ENCODE data around the gene GPR4.
"Not testable (repeated sequence)": the region's sequence is repeated elsewhere in the genome, so short reads cannot be mapped to it uniquely, and the experiment has no call there.

The GPR4 gene

DNA sequence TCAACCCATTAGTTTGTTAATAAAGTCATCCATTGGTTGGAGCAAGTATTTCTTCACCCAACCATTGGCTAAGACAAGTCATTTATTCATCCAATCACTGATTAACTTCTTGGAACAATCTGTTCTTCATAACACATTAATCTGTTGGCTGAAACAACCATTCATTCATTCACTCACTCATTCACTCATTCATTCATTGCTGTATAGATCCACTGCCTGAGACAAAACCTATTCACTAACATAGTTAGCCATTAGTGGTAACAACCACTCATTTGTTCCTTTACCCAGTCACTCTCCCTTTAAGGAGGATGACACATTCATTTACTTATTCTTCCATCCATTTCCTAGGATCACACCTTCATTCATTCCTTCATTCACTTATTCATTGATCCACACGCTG lies 22.0 kb upstream of the GPR4 start:
- in situ Hi-C loops (cut with MboI; ENCODE audit: low sequenced_read_pairs), result no loop called here

DNA sequence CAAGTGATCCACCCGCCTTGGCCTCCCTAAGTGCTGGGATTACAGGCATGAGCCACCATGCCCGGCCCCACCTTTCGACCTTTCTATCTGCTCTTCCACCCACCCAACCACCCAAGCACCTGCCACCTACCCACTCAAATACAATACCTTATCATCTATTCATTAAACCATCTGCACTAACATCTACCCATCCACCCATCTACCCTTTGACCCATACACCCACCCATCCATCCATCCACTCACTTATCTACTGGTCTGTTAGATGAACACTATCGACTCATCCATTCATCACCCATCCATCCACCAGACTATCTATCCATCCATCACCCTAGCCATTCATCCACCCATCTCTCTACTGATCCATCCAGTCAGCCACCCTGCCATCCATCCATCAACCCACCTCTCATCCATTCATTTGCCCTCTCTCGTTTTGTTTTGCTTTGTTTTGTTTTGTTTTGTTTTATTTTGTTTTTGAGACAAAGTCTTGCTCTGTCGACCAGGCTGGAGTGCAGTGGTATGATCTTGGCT lies 20.0 kb upstream of the GPR4 start:
- in situ Hi-C loops (cut with MboI; ENCODE audit: low sequenced_read_pairs), result no loop called here

DNA sequence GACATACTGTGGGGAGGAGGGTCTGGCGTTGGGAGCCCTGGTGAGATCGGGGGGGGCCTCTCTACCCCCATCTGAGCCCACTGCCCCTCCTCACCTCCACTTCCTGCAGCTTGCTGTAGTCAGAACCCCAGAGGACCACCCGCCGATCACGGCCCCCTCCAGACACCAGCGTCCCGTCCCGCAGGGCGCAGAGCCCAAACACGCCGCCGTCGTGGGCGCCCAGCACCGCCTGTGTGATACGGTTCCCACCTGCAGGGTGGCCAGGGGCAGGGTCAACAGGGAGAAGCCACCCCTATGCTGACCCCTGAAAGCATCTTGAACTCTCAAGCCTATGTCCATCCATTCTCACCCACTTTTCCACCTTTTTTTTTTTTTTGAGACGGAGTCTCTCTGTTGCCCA lies 19.4 kb upstream of the GPR4 start:
- in situ Hi-C loops (cut with MboI; ENCODE audit: low sequenced_read_pairs), result no loop called here

DNA sequence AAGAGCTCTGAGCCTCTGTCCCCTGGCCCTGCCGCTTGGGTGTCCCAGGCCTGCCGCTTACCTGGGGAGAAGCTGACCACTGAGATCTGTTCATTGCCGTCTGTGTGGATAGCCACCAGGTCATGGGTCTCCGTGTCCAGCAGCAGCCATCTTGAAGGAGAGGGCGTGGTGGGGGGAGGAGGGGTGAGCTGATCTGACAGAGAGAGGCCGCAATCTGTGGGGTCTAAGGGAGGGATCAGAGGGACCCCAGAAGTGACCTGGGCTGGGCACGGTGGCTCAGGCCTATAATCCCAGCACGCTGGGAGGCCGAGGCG lies 14.6 kb upstream of the GPR4 start:
- in situ Hi-C loops (cut with MboI; ENCODE audit: low sequenced_read_pairs), result no loop called here

DNA sequence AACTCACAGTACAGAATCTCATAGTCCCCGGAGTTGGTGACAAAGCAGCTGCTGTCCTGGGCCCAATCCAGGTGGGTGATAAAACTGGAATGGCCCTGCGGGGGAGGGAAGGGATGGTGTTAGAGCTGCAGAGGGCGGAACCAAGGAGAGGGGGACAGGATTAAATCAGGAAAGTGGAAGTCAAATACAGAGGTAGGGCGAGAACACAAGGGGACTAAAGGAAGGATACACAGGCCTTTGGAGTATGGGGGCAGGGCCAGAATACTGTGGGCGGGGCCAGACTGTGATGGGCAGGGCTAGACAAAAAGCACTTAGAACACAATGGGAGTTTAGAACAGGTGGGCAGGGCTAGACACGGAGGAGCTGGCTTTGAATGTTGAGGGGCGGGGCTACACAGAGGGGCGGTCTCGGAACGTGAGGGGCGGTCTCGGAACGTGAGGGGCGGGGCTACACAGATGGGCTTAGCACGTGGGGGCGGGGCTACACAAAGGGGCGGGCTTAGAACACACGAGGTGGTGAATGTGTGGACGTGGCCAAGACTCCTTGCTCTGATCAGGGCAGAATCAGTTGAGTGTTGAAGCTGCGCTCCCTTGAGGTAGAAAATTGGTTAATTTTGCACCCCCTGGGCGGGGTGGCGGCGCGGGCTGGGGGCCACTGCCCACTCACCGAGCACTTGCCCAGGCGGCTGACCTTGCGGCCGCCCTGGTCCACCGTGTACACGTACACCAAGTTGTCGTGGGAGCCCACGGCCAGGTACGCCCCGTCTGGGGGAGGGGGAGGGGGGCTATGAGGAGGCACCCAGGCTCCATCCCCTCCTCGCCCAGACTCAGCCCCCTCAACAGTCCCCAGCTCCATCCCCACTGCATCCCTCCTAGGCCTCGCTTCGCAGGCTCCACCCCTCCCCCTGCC lies 14.0 kb upstream of the GPR4 start:
- in situ Hi-C loops (cut with MboI; ENCODE audit: low sequenced_read_pairs), result no loop called here

DNA sequence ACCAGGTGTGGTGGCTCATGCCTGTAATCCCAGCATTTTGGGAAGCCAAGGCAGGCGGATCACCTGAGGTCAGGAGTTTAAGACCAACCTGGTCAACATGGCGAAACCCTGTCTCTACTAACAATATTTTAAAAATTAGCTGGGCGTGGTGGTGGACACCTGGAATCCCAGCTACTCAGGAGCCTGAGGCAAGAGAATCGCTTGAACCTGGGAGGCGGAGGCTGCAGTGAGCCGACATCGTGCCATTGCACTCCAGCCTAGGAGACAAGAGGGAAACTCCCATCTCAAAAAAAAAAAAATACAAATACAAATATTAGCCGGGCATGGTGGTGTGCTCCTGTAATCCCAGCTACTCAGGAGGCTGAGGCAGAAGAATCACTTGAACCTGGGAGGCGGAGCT lies 13.0 kb upstream of the GPR4 start:
- in situ Hi-C loops (cut with MboI; ENCODE audit: low sequenced_read_pairs), result not testable (repeated sequence)

DNA sequence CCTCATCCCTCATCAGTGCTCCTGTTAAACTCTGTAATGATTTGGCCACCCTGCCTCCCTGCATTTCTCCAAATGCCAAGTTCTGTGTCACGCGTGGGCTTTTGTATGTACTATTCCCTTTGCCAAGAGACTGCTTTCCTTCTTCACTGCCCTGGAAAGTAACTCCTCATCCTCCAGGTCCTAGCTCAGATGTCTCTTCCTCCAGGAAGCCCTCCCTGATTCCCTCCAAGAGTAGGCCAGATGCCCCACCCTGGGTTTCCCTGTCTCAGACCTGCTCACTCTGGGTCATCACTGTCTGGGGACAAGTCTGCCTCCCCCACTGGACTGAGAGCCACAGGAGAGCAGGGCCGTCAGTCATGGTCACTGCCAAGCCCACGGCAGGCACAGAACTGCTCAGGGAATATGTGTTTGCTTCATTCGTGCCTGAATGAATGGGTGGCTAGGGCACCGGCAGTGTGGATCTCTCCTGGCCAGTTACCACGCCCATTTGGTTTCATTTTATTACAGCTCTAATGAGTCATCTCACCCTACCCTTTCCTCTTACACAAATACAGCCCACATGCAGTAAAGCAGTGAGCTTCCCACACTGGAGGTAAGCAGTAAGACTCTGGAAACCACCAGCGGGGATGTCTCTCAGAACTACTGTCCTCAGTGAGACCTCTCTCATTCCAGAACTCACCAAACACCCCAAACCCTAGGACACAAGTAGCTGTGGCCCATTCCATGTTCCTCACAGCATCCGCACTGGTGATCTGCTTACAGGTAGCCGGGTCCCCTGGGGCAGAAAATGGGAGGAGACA lies 12.1 kb upstream of the GPR4 start:
- in situ Hi-C loops (cut with MboI; ENCODE audit: low sequenced_read_pairs), result no loop called here

DNA sequence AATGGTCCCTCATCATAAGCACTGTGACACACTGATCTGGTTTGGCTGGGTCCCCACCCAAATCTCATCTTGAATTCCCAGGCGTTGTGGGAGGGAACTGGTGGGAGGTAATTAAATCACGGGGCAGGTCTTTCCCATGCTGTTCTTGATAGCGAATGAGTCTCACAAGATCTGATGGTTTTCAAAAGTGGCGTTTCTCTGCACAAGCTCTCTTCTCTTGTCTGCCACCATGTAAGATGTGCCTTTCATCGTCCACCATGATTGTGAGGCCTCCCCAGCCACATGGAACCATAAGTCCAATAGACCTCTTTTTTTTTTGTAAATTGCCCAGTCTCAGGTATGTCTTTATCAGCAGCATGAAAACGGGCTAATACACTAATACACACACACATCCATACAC lies 6.9 kb upstream of the GPR4 start:
- in situ Hi-C loops (cut with MboI; ENCODE audit: low sequenced_read_pairs), result no loop called here

DNA sequence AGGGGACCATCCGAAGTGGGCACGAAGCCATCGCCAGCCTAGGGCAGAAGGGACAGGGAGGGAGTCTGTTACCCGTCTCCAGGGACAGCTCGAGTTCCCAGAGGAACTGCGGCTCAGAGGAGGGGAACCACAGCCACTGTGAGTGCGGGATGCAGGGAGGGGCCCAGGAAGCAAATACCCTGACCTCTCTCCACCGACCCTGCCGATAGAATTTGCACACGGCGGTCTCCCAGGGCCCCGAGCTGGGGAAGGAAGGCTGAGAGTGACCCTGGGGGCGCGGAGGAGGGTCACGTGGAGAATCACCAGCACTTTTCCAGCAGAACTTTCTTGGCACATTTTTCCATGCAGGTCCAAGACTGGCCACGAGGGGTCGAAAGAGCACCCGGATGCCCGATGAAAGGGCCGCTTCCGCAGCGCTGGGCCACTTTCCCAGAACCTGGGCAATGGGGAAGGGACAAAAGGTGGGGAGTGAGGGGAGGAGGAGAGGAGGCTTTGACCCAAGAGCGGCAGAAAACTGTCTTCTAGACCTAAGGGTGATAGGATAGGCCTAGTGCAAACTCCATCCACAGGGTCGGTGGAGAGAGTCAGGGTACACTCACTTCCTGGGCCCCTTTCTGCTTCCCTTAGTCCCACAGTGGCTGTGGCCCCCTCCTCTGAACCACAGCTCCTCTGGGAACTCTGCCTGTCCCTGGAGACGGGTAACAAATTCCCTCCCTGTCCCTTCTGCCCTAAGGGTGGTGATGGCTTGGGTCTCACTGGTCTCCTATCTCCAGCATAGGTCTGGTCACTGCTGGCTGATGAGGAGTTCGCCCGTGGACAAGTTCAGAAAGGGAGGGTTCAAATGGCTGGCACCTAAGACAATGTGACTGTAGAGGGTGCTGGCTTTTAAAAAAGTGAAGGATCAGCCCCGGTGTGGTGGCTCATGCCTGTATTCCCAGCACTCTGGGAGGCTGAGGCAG lies 5.3 kb upstream of the GPR4 start:
- in situ Hi-C loops (cut with MboI; ENCODE audit: low sequenced_read_pairs), result no loop called here

DNA sequence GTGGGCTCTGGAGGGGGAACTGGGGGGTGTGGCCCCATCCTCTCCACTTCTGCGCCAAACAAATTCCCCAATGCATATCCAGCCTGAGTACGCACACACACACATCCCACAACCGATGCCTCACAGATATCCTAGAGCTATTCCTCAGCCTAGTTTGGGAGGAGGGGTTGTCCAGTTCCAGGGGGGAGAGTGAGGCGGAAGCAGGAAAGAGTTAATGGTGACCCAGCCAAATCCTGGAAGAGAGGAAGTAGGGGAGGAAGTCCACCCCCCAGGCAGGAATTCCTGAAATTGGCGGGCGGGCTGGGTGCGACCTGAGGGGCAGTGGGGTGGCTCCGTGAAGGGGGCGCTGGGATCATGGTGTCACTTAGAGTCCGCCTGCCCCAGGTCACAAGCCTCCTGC lies 897 bp downstream of the GPR4 start:
- in situ Hi-C loops (cut with MboI; ENCODE audit: low sequenced_read_pairs), result no loop called here

DNA sequence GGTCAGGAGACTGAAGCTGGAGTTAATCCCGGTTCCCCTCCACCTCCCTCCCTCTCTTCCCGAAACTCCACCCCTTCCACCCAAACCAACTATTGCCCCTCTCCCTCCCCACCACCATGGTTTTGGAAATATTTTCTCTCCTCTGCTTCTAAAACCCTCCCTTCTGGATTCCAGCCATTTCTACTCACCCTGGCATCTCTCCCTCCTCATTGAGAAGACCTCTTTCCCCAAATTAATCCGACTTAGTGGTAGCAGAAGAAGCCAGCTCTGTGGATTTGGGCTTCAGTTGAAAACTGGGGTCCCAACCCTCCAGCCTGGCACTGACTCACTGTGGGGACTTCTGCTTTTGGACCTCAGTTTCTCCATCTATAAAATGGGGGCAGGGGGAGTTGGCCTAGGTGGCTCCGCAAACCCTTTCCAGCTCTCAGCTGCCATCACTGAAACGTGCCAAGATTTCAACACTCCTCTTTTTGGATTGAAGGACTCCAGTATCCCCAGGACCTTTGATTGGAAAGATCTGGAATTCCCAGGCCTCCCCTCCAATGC lies 1.6 kb downstream of the GPR4 start:
- in situ Hi-C loops (cut with MboI; ENCODE audit: low sequenced_read_pairs), result no loop called here

DNA sequence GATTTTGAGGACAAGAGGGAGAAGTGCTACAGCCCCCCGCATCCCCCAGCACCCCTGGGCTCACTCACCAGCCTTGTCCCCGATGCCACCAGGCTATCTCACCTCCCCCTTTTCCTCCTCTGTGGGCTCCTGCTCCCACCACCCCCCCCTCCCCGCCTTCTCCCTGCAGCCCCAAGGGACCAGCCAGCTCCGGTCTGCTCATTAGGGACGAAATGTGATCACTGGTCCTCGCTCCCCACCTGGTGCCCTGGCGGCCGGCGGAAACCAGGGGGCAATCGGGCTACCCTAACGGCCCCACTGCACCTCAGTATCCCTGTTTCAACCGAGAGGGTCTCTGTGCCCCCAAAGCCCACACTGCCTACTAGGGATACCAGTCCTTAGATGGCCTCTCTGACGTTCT lies 2.7 kb downstream of the GPR4 start:
- in situ Hi-C loops (cut with MboI; ENCODE audit: low sequenced_read_pairs), result no loop called here

DNA sequence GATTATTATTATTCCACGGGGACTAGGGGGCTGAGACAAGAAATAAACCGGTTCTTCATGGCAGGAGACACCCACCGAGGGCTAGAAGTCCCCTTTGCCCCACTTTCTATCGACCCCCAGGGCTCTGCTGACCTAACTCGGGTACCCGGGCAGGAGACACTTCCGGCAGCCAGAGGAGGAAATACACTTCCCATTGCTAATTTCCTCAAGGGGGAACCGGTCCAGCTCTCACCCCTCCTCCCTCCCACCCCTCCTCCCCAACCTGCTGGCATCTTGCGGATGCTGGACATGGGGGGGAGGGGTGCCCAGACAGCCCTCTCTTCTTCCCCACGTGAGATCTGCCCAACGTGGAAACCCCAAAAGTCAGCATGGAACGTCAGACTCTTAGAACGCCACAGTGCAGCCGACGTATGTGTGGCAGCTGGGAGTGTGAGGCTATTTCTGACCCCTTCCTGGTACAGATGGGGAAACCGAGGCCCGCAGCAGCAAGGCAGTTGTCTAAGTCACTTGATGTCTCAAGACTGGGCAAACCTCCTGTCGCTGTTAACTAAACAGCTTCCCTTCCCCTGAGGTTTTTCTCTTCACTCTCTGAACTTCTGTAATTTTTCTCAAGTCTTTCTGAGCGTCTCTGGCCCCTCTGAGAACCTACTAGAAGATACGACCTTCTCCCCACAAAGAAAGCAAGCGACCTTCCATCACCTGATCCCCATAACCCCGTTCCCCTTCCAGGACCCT lies 3.6 kb downstream of the GPR4 start:
- in situ Hi-C loops (cut with MboI; ENCODE audit: low sequenced_read_pairs), result no loop called here

DNA sequence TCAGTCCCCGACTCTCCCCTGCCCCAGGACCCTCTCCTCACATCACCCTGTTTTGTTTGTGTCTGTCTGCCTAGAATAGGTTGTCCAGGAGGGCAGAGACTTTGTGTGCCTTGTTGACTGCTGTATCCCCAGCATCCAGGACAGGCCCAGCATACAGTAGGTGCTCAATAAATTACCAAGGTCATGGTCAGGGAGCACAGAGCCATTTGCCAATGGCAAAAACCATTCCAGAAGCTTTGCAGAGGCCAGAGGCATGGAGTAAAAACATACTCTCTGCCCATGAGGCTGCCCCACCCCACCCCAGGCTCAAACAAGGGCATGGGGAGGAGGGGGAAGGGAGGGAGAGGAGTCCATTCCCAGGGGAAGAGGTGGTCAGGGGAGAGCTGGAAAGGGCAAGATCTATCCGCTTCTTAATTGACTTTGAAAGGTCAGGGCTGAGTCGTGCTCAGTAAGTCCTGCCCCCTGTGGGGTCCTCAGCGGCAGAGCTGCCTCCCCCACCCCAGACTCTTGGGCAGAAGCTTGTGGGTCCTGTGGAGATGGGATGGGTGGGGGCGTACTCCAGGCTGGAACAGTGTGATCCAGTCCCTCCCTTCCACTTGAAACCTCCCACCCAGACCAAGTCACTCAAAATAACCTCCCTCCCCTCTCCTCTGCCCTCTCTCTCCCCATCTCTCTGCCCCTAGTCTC lies 4.4 kb downstream of the GPR4 start:
- in situ Hi-C loops (cut with MboI; ENCODE audit: low sequenced_read_pairs), result no loop called here

DNA sequence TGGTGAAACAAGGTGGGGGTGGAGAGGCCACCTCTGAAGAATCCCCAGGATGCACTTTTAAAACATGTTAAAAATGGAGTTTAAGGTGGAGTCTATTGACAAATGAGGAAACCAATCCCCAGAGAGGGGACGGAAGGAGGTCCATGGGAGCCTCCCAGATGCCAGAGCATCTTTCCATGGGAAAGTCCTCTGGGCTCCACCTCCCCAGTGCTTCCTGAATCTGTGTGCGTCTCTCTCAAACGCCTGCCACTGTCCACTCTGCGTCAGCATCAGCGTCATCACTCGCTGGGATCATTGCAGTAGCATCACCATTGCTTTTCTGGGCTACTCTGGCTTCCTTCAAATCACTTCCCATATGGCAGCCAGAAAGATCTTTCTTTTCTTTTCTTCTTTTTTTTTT lies 6.2 kb downstream of the GPR4 start:
- in situ Hi-C loops (cut with MboI; ENCODE audit: low sequenced_read_pairs), result no loop called here

DNA sequence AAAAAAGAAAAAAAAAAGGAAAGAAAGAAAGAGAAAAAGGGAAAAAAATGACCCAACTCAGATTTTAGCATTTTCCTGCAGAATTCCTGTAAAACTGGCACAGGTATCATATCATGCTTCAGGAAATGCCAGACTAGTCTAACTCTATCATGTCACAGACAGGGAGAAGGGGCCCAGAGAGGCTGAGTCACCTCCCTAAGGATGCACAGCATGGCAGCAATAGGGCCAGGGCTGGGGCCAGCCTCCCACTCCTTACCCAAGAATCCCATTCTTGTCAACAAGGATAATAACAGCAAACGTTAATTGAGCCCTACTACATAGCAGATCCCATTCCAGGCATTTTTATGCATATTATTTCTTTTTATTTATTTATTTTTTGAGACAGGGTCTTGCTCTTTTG lies 8.5 kb downstream of the GPR4 start:
- in situ Hi-C loops (cut with MboI; ENCODE audit: low sequenced_read_pairs), result no loop called here

DNA sequence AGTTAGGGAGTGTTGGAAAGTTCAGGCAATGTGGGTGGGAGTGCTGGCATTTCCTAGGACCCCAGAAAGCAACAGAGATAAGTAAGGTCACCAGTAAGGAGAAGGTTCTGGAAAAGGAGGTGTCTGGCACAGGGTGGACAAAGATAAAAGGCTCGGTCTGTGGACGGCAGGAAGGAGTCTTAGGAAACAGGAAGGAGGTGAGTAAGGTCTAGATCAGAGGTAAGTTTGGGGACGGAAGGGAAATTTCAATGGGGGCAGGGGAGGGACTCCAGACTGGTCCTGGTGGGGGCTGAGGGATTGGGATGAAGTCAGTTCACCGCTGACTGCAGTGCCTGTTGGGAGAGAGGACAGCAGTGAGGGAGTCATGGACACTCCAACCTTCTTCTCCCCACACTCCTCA lies 9.6 kb downstream of the GPR4 start:
- in situ Hi-C loops (cut with MboI; ENCODE audit: low sequenced_read_pairs), result no loop called here

DNA sequence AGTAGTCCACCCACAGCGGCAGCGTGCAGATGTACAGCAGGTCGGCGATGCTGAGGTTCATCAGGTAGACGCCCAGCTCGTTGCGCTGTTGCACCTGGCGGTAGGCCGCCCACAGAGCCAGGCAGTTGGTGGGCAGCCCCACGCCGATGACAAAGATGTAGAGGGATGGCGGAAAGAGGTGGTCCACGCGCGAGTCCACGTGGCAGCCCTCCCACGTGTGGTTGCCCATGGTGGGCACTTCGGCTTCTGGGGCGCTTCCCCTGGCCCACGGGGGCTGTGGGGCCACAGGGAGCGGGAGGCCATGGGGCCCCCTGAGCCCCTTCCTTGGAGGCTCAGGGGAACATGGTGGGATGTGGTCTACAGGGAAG lies 10.4 kb downstream of the GPR4 start:
- in situ Hi-C loops (cut with MboI; ENCODE audit: low sequenced_read_pairs), result no loop called here

DNA sequence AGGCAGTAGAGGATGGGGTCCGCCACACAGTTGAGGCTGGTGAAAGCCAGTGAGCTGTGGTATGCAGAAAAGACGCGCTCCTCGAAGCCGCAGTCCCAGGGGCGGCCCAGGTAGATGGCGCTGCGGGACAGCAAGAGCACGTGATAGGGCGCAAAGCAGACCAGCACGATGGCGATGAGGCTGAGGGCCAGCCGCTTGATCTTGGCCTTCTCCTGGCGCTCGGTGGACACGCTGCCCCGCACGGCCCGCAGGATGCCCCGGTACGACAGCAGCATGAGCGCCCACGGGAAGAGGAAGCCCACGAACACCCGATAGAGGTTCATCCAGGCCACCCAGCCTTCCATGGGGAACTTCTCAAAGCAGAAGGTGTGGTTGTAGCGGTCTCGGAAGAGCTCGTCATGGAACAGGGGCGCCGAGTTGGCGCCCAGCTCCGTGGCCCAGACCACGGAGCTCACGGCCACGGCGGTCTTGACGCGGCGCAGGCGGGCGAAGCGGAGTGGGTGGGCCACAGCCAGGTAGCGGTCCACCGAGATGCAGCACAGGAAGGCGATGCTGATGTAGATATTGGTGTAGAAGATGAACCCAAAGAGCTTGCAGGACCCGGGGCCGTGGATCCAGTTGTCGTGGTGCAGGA lies 10.9 kb downstream of the GPR4 start:
- in situ Hi-C loops (cut with MboI; ENCODE audit: low sequenced_read_pairs), result no loop called here

All from HL-60/S4 (cell line).